IMR-90 (cell line): ENCODE results near the gene MBNL3. TPM values are rescaled to one million over a fixed set of nuclear protein-coding genes. Genes with fewer than 3 reads are reported as not detected.

ENCODE experiments used
- ATAC-seq: fragments of 200-7000 bp; cut with Tn5 transposase; 2 replicates; pipeline ENCODE4 v1.9.1; 2020; ENCODE audit warnings: low read depth, mild to moderate bottlenecking, moderate library complexity
- BruUV-seq: library from RNA; stranded (reverse); fragments of 400-500 nt; replicated peaks from 2 replicates; lab custom pipeline; 2021; lab: Mats Ljungman, UMichigan
- CTCF ChIA-PET: fragments of 300-600 bp; formaldehyde crosslinking; extraction: SDS; loops from one replicate; lab custom pipeline; 2021; ENCODE audit warnings: antibody characterized with exemption; lab: Yijun Ruan, JAX
- POLR2A ChIA-PET: fragments of 300-600 bp; sonication (Branson Sonifier 250); formaldehyde crosslinking; loops from one replicate; lab custom pipeline; 2022; ENCODE audit warnings: antibody characterized with exemption; ENCODE audit not compliant: unreplicated experiment; lab: Charles Lee
- DNase-seq: peaks from one replicate; pipeline ENCODE4 v3.0.0; 2013
- H2AFZ ChIP-seq: replicated peaks from 2 replicates; pipeline ENCODE3; 2013; ENCODE audit warnings: low read length, mild to moderate bottlenecking; ENCODE audit not compliant: poor library complexity
- H2AK5ac ChIP-seq: 2 replicates; pipeline ENCODE4 v1.6.1; 2013; ENCODE audit warnings: low read depth, low read length, inconsistent platforms
- H2AK9ac ChIP-seq: replicated peaks from 2 replicates; pipeline ENCODE3; 2013; ENCODE audit warnings: mild to moderate bottlenecking, low read depth, low read length, moderate library complexity; ENCODE audit not compliant: poor library complexity
- H2BK120ac ChIP-seq: 2 replicates; pipeline ENCODE4 v1.6.1; 2013; ENCODE audit warnings: low read depth, low read length, inconsistent platforms
- H2BK15ac ChIP-seq: 3 replicates; pipeline ENCODE4 v1.6.1; 2013; ENCODE audit warnings: low read depth, low read length, inconsistent platforms
- H2BK20ac ChIP-seq: 2 replicates; pipeline ENCODE4 v1.6.1; 2013; ENCODE audit warnings: low read depth, mild to moderate bottlenecking, inconsistent platforms, low read length, moderate library complexity
- H2BK5ac ChIP-seq: 2 replicates; pipeline ENCODE4 v1.6.1; 2013; ENCODE audit warnings: mild to moderate bottlenecking, low read depth, low read length, inconsistent platforms; ENCODE audit not compliant: poor library complexity, severe bottlenecking
- H3K14ac ChIP-seq: replicated peaks from 2 replicates; pipeline ENCODE4 v1.6.1; 2013; ENCODE audit warnings: low read depth, low read length, inconsistent platforms
- H3K18ac ChIP-seq: 2 replicates; pipeline ENCODE4 v1.6.1; 2013; ENCODE audit warnings: low read depth, low read length, control low read depth
- H3K23ac ChIP-seq: 2 replicates; pipeline ENCODE4 v1.6.1; 2013; ENCODE audit warnings: low read depth, low read length, inconsistent platforms
- H3K27ac ChIP-seq: 2 replicates; pipeline ENCODE4 v1.5.1; 2013; ENCODE audit warnings: mild to moderate bottlenecking, control low read depth, low read length; ENCODE audit not compliant: insufficient read depth
- H3K27me3 ChIP-seq: 2 replicates; pipeline ENCODE4 v1.6.1; 2013; ENCODE audit warnings: low read length; ENCODE audit not compliant: control insufficient read depth, insufficient read depth
- H3K36me3 ChIP-seq: 2 replicates; pipeline ENCODE4 v1.6.1; 2013; ENCODE audit warnings: low read length, mixed read lengths; ENCODE audit not compliant: control insufficient read depth, insufficient read depth
- H3K4ac ChIP-seq: 2 replicates; pipeline ENCODE4 v1.6.1; 2013; ENCODE audit warnings: low read depth, low read length, inconsistent platforms
- H3K4me1 ChIP-seq: 2 replicates; pipeline ENCODE4 v1.6.1; 2013; ENCODE audit warnings: low read length, mixed read lengths; ENCODE audit not compliant: control insufficient read depth, insufficient read depth
- H3K4me2 ChIP-seq: 2 replicates; pipeline ENCODE4 v1.6.1; 2013; ENCODE audit warnings: low read depth, mild to moderate bottlenecking, control low read depth, low read length, moderate library complexity
- H3K4me3 ChIP-seq: 2 replicates; pipeline ENCODE4 v1.5.1; 2013; ENCODE audit warnings: low read depth, mild to moderate bottlenecking, control low read depth, low read length, moderate library complexity; ENCODE audit not compliant: insufficient read depth
- H3K56ac ChIP-seq: 2 replicates; pipeline ENCODE4 v1.6.1; 2013; ENCODE audit warnings: low read length, inconsistent platforms; ENCODE audit not compliant: insufficient read depth; ENCODE audit errors: extremely low read depth
- H3K79me1 ChIP-seq, 2 experiments: 2 replicates each; pipeline ENCODE4 v1.6.1; 2013; ENCODE audit warnings: low read length in 2 of 2, inconsistent platforms in 1 of 2, low read depth in 1 of 2
- H3K9ac ChIP-seq: 2 replicates; pipeline ENCODE4 v1.6.1; 2013; ENCODE audit warnings: low read depth, low read length, control low read depth
- H3K9me1 ChIP-seq: 2 replicates; pipeline ENCODE4 v1.6.1; 2013; ENCODE audit warnings: low read length, inconsistent platforms; ENCODE audit not compliant: insufficient read depth
- H3K9me3 ChIP-seq: 2 replicates; pipeline ENCODE4 v1.6.1; 2013; ENCODE audit warnings: low read length; ENCODE audit not compliant: control insufficient read depth, insufficient read depth
- H4K20me1 ChIP-seq: 2 replicates; pipeline ENCODE4 v1.6.1; 2013; ENCODE audit warnings: low read length, inconsistent platforms; ENCODE audit not compliant: insufficient read depth
- H4K5ac ChIP-seq: 2 replicates; pipeline ENCODE4 v1.6.1; 2013; ENCODE audit warnings: mild to moderate bottlenecking, low read depth, low read length, control low read depth
- H4K8ac ChIP-seq, 2 experiments: 2 replicates each; pipeline ENCODE4 v1.6.1; 2013; ENCODE audit warnings: low read depth in 2 of 2, low read length in 2 of 2, control low read depth in 1 of 2, inconsistent platforms in 1 of 2
- H4K91ac ChIP-seq: 2 replicates; pipeline ENCODE4 v1.6.1; 2013; ENCODE audit warnings: low read depth, low read length, inconsistent platforms; ENCODE audit not compliant: insufficient read depth
- CTCF ChIP-seq: conservative IDR thresholded peaks from 2 replicates; pipeline ENCODE4 v1.5.1; 2012; ENCODE audit warnings: mild to moderate bottlenecking, low read depth, low read length, improper control_type of control experiment
- ELK1 ChIP-seq: fragments of 150-350 bp; IDR thresholded peaks from 2 replicates; pipeline ENCODE4 v1.6.1; 2016; ENCODE audit warnings: low read depth, mild to moderate bottlenecking, low read length, moderate library complexity, borderline replicate concordance
- MAFK ChIP-seq: IDR thresholded peaks from 2 replicates; pipeline ENCODE4 v1.6.1; 2012; ENCODE audit warnings: low read depth, low read length, improper control_type of control experiment
- NFE2L2 ChIP-seq: fragments of 150-350 bp; IDR thresholded peaks from 2 replicates; pipeline ENCODE4 v1.6.1; 2016; ENCODE audit warnings: low read depth, mild to moderate bottlenecking, low read length
- POLR2A ChIP-seq: IDR thresholded peaks from 2 replicates; pipeline ENCODE4 v1.6.1; 2012; ENCODE audit warnings: mild to moderate bottlenecking, low read depth, low read length
- WGBS, 2 experiments: methylation state at CpG; one replicate each; pipeline versions ENCODE4 v1.1.5 to v1.1.7; 2013; ENCODE audit warnings: missing lambda C conversion rate in 2 of 2; ENCODE audit not compliant: insufficient read length in 1 of 2; ENCODE audit errors: extremely low coverage in 2 of 2; 5-methylcytosine and 5-hydroxymethylcytosine counted together
- dilution Hi-C: fragments of 300-500 bp; cut with HindIII; formaldehyde crosslinking; loops from one replicate; pipeline ENCODE4 v1.14.3; 2018; ENCODE audit warnings: low sequenced_read_pairs; ENCODE audit not compliant: unreplicated experiment
- in situ Hi-C: fragments of 300-500 bp; cut with MboI; formaldehyde crosslinking; loops from 3 replicates; pipeline ENCODE4 v1.14.3; 2019; ENCODE audit warnings: low sequenced_read_pairs, inconsistent platforms, mixed read lengths
- intact Hi-C: fragments of 100-400 bp; cut with micrococcal nuclease; formaldehyde crosslinking; loops from 2 replicates; pipeline ENCODE4 v1.10.0; 2022
- polyA plus RNA-seq, 3 experiments: library from polyadenylated mRNA; depleted of rRNA; stranded (reverse); fragments of >200 nt; gene quantifications; 2 replicates each; pipeline ENCODE4 v1.2.3, GENCODE V29; 2012; ENCODE audit warnings: low replicate concordance in 1 of 3
- total RNA-seq: library from RNA; depleted of rRNA; stranded (reverse); fragments of >200 nt; gene quantifications from 2 replicates; pipeline ENCODE4 v1.2.3, GENCODE V29; 2012

Gene MBNL3
- total and polyA plus RNA-seq, 2 of the 4 experiments (the other 2 are of a cell fraction): 0.32 to 1.1 TPM

DNA sequence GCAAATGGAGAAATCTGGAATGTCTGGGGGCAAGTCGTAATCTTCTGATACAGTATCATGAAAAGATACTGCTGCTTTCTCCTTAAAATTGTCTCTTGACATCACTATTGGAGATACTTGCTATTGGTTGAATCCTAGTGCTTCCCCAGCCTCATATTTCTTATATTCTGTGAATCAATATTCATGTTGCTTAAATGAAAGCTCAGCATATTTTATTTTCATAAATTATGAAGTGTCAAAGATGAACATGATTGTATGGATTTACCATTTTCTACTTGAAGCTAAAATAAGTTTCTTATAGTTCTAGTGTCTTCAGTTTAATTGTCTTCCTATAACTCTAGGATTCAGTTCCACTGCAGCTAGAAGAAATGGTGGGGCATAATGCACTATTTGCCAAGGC is 29.6 kb upstream of the MBNL3 start:
- Histone ChIP-seq H3K23ac (no peak overlapping the region), H4K8ac (no peak overlapping the region), H3K9ac (no peak overlapping the region), H2BK15ac (no peak overlapping the region), H4K91ac (no peak overlapping the region), H3K4ac (no peak overlapping the region), H3K4me2 (no peak overlapping the region), H3K79me1 (no peaks in the 10 kb centered on the region), H3K18ac (no peak overlapping the region), H3K14ac (no peak overlapping the region), H2BK120ac (no peak overlapping the region), H2AFZ (no peak overlapping the region), H2AK5ac (no peak overlapping the region), H3K9me1 (no peaks in the 10 kb centered on the region), H2BK5ac (no peak overlapping the region), H4K5ac (no peak overlapping the region), H3K4me1 (no peaks in the 10 kb centered on the region), H4K20me1 (no peaks in the 10 kb centered on the region), H3K4me3 (no peak overlapping the region), H2BK20ac (no peak overlapping the region), H3K36me3 (no peaks in the 10 kb centered on the region), H2AK9ac (no peak overlapping the region), H3K27ac (no peak overlapping the region), H3K9me3 (no peaks in the 10 kb centered on the region), H3K27me3 (no peaks in the 10 kb centered on the region), H3K56ac (no peak overlapping the region)
- intact Hi-C loops: no loop called here
- in situ Hi-C loops: no loop called here
- TF ChIP-seq POLR2A (no peak), ELK1 (no peak), MAFK (peak; percentile 77), NFE2L2 (no peak), CTCF (no peak)
- WGBS, 2 experiments: no CpG with 5 or more reads among the region's 1 CpG
- ATAC-seq (no peak), DNase-seq (no peak)
- ChIA-PET POLR2A (no interaction called here), CTCF (no interaction called here)
- BruUV-seq: no TSS peak
- dilution Hi-C loops: no loop called here
